Hindlimb muscle (tissue), 1 donor: ENCODE data around the gene LRRK1. TPM values are rescaled to one million over a fixed set of nuclear protein-coding genes. Genes with fewer than 3 reads are reported as not detected.

ENCODE experiments used
- DNase-seq: peaks from one replicate; pipeline ENCODE4 v3.0.0-alpha.2; 2013
- polyA plus RNA-seq: library from polyadenylated mRNA; unstranded; fragments of 120-200 nt; gene quantifications from one replicate; pipeline ENCODE4 v1.2.1, GENCODE V29; 2013; ENCODE audit not compliant: insufficient read length

The LRRK1 gene
- polyA plus RNA-seq, 1 donor: 6.1 TPM

DNA sequence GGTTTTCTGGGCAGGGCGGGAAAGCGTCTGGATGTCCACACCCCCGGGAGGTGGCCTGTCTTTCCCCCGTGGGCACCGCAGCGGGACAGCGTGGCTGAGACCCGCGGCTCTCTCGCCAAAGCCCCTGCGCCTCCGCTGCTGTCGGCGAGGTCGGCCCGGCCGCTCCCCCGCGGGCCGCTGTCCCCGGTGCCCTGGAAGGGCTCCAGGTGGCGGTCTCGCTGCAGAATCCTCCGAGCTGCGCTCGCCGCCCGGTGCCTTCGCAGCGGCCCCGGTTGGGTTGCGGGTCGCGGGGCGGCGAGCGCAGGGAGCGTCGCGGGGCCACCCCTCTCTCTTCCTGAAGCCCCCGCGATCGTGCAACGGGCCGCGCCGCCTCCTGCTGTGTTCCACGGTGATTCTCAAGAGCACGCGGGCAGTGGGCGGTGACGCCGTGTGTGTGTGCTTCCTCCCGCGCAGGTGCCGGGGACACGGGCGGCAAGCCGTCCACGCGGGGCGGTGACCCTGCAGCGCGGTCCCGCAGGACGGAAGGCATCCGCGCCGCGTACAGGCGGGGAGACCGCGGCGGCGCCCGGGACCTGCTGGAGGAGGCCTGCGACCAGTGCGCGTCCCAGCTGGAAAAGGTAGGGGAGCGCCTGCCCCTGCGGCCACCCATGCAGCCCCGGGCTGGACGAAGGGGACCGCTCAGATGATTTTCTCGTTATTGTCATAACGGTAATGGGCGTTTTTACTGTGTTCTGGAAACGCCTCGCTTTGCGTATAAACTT lies 54.4 kb downstream of the LRRK1 start:
- peak; percentile 36 for DNase-seq

DNA sequence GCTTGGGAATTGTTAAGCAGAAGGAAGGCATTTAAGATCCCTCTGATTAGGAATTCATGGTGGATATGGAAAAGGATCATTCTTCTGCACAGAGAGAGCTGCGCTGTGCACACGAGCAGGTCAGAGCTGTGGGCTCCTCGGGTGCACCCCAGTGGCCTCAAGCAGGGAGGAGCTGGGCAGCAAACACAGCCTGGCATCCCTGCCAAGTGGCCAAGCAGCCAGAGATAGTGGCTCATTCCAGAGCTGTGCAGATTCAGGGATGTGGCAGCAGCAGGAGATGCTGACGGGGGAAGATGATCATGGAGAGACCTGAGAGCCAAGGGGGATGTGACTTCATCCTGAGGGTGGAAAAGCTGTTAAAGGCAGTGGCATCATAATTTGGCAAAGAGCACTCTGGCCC lies 55.9 kb downstream of the LRRK1 start:
- no peak for DNase-seq

DNA sequence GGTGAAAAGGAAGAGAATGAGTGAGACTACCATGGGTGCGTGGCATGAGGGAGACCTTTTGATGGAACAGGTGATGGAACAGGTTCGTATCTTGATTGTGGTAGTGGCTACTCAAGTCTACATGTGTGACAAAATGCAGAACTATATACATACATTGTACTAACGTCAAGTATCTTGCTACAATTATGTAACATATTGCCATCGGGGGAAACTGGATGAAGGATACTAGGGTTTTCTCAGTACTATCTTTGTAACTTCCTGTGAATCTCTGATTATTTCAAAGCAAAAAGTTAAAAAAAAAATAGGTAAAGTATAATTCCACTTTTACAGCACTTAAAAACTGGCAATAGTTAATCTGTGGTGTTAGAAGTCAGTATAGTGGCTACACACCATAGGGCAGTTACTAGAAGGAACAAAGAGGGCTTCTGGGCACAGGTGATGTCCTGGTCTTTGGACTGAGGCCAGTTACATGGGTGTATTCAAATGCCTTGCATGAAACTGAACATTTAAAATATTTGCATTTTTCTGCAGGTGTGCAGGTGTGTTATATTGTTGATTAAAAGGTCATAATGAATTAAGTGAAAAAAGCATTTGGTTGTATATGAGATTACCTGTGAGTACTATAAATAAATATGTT lies 61.4 kb downstream of the LRRK1 start:
- no peak for DNase-seq

DNA sequence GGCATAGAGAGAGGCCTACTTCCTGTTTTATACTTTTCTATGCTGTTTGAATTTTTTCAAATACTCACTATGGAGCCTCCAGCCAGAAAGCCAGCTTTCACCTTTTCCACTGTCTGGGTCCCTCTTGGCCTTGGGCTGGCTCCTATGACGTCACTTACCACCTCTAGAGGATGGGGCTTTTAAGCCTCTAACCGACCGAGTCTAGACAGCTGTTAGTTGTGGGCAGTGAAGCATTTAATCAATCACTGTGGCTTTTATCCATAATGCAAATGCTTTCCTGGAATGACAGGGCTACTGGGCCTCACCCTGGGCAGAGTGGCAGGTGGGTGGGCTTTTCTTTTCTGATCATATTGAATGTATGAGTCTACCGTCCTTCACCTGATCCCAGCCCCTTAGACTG lies 61.9 kb downstream of the LRRK1 start:
- DNase-seq: no peak

DNA sequence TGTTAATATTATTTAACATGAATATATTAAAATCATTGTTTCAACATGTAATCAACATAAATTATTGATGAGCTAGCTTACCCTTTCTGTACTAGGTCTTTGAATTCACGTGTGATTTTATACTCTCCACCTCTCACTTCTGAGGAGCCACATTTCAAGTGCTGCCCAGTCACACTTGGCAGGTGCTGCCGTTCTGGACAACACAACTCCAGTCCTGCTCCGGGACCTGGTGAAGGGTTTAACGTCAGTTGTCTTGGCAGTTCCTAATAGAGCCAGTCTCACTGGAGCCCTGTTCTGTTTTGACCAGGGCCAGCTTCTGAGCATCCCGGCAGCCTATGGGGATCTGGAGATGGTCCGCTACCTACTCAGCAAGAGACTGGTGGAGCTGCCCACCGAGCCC lies 64.1 kb downstream of the LRRK1 start:
- DNase-seq: no peak

DNA sequence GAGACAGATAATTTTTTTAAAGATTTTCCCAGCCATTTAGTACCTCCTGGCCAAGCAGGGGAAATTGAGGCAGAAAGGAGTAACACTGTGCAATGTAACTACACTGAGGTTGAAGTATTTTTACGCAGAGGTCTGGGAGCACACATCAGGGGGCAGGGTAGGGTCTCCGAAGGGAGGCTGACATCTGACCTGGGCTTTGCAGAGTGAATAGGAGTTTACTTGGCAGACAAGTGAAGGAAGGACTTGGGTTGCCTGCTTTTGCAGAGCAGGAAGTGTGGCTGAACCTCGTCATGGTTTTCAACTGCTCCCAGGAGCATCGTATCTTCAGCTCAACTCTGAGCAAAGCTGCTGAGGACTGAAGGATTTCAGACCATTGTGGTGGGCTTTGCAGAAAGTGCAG lies 66.2 kb downstream of the LRRK1 start:
- DNase-seq: no peak

DNA sequence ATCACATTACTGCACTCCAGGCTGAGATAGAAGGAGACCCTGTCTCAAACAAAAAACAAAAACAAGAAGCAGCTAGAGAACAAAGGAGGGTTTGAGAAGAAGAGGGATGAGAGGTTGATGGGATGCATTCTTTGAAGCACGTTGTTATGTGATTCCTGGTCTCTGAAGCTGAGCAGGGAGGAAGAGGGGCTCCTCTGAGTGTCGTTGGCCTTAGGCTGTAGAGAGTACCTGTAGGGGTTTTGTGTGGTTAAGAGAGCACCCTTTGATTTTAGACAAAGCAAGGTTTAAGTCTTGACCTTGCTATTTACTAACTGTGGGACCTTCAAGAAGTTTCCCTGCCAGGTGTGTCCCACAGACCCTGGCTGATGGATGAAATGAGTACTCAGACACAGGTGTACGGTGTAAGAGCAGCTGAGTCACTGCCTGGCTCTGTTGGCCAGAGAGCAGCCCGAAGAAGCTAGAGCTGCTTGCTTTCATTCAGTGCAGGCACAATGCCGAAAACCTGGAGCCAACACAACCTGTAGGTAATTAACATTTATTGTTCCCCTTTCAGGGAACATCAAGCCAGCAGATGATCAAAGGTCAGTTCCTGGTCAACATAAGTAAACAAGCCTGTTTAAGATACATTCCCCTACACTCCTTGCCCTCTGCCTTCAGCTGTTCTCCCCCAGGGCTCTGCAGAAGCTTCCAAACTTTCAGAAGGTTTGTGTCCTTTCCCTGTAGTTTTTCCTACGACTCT lies 67.2 kb downstream of the LRRK1 start:
- no peak for DNase-seq

DNA sequence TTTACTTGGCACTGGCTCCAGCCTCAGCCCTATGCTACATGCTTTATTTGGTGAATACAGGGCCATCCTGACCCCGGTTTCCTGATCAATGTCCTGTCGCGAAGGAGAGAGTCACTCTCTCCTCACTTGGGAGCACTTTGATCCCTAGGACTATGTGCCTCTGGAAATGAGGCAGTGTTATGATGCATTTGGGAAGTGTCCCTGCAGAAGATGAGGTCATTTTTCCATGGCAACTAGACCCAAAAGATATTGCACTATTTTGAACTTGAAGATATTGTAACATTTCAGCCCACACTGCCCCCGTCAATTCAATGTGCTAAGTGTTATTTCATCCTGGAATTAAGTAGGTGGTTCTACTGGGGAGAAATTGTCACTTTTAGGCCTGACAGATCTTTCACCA lies 68.0 kb downstream of the LRRK1 start:
- DNase-seq: no peak

DNA sequence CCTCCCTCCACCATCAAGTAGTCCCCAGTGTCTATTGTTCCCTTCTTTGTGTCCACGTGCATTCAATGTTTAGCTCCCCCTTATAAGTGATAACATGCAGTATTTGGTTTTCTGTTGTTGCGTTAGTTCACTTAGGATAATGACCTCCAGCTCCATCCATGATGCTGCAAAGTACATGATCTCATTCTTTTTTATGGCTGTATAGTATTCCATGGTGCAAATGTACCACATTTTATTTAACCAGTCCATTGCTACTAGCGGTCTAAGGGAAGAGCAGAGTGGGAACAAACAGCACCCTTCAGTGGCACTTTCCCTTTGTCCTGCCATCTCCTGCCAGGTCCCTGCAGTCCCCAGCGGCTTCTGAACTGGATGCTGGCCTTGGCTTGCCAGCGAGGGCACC lies 69.1 kb downstream of the LRRK1 start:
- DNase-seq: no peak

DNA sequence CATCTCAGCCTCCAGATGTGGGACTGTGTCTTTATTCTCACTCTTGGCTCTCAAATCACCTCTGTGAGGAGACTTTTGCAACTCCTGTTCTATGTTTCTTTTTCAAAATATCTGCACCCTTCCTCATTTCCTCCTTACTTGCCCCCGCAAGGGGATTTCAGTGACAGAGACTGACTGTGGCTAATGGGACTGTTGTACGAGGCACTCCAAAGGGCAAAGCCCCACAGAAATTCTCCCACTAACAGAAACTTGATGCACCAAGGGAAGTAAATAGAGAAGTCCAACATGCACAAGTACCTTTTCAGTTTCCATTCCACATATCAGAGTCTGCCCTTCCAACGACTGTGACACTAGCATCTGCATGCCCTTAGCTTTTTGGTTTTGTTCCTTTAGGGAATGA lies 69.7 kb downstream of the LRRK1 start:
- no peak for DNase-seq

DNA sequence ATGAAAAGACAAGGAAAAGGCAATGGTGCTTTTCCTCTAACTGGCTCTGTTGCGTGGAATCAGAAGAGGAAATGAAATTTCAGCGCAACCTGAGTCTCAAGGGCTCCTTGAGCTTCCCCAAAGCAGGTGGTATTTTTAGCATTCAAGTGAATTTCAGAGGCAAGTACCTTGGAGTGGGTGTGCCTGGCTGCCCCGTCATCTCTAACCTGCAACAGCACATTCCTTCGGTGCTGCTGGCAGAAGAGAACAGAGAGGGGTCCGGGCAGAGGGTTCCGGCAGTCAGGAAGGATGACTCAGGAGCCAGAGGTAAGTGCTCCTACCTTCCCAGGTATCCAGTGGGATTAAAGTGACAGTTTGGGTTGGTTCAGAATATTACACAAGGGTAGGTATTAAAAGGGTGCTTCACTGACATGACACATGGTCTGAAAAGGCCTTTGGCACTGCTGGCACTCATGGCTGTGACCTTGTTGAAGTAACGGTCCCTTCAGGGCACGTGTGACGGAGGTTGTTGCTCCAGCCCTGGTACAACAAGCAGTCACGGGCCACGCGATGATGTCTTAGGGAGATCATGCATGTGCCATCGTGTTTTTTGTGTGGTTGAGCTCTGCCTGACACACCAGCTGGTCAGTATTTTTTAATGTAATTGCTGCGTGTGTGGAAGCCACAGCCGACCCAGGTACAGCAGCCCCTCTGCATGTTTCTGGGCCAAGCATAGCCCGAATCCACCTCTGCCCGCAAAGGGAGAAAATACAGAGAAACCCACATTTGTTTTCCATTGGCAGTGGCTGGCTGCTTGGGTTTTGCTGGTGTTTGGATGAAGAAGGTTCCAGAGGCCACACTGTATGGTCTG lies 75.7 kb downstream of the LRRK1 start:
- DNase-seq: no peak

DNA sequence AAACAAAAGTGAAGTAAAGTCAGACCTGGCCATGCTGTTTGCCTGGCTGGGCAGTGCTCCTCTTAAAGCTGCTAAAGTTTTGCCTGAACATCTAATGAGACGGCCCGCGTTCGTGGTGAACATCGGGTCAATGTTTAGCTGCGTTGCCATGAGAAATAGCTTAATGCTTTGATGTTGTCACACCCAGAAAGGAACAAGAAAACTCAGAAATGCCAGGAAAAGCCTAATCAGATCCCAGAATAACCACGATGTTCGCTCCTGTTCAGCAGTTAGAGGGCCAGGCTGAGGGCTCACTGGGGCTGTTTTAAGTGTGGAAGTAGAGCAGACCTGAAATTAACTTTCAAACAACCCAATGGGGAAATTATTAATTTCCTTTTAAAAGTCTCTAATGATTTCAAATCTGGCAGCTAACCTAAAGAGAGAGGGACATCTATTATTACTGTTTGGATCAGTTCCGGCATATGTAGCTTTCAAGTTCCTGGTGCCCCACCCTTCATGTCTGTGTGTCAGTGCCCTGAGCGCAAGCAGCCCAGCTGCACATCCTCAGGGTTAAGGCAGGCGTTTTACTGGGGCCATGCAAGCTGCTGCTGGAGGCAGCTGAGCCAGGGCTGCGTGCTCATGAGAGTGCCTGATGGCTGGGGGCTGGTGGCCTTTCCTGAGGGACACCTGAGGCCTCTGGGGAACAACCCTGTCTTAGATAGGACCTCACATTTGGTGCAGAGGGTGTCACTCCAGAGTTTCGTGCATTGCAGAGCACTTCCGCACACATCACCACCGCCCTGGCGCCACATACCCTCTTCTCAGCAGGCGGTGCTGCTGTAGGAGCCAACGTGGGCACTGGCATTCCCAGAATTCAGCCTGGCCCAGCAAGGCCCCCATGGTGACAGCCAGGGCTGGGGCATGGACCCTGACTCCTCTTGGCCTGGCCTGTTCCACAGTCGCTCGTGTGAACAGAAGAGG lies 76.6 kb downstream of the LRRK1 start:
- no peak for DNase-seq

DNA sequence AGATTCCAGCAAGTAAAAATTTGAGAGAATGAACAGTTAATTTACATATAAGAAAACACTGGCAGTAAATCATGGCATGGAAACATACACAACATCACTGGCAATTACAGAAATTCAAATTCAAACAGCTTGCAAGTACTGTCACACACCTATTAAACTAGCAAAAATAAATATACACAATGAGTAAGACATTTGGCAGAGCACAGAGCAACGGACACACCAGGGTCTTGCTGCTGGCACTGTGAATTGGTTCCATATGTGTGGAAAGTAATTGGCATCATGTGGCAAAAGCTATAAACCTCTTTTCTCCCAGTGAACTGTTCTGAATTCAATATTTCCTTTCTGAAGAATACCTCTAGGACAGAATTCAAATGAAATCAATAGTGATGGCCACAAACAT lies 78.3 kb downstream of the LRRK1 start:
- DNase-seq: no peak

DNA sequence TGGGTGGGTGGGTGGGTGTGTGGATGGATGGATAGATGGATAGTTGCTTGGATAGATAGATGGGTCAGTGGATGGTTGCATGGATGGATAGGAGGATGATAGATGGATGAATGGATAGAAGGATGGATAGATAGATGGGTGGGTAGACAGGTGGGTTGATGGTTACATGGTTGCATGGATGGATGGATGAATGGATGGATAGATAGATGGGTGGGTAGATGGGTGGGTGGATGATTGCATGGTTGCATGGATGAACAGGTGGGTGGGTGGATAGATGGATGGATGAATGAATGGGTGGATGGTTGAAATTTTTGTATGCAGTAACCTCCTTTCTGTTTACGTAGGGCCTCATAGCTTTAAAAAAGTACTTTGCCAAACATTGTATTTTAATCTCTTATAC lies 79.5 kb downstream of the LRRK1 start:
- DNase-seq: no peak

DNA sequence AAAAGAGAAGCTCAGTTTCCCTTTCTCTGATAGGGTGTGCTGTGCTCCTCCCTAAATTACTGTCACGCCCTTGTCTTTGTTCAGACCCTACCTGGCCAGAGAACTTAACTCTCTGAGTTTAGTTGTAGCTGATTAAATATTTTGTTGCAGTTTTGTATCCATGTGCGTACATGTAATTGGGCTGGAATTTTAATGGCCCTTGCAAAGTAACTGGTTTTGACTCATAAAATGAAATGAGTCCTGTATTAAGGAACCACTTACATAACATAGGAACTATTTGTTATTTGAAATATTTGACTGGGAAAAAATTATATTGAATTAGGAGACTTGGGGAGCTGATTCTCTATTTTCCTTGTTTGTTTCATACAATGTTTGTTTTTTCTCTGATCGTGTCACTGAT lies 80.2 kb downstream of the LRRK1 start:
- no peak for DNase-seq

DNA sequence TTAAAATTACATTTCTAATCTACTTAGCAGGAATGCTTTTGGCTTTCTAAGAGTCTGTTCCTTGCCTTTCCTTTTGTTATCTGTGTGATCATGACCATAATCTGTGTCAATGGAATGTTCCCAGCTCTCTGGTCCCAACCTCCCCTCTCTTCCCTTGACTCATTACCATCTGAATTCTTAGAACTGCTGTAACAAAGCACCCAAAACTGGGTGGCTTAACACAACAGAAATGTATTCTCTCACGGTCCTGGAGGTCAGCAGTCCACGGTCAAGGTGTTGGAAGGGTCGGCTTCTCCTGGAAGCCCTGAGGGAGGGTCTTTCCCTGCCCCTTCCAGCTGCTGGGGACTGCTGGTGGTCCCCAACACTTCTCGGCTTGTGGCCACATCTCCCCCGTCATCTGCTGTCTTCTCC lies 81.1 kb downstream of the LRRK1 start:
- DNase-seq: no peak

DNA sequence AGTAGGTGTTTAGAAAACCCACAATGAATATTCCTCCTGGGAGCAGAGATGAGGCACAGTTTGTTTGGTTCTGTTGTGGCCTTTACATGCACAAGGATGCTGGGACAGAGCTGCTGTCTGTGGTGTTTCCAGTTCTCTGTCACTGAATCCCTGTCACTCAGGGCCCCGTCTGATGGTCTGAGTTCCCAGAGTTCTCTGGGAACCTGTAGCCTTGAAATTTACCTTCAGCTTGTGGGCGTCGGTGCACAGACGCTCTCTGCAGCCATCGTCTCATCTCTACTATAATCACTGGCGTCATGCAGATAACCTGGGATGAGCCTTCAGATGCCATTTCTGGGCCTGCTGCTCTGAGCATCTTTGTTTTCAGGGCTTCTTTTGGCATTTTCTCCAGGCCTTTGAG lies 81.9 kb downstream of the LRRK1 start:
- no peak for DNase-seq

DNA sequence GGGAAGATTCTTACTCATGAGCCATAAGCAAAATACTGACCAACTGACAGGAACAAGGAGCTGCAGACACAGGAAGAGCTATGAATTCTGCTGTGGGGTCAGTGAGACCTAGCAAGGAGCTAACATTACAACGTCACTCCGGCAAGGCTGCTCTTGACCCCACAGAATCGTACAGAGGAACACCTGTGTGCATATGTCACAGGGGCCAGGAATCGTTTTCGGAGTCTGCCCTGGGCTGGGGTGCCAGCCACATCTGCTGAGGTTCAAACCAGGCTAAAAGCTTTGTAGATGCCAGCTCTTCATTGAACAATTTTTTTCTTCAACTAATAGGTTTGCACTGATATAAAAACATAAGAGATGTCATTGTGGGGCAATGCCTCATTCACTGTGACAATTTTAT lies 82.6 kb downstream of the LRRK1 start:
- no peak for DNase-seq

DNA sequence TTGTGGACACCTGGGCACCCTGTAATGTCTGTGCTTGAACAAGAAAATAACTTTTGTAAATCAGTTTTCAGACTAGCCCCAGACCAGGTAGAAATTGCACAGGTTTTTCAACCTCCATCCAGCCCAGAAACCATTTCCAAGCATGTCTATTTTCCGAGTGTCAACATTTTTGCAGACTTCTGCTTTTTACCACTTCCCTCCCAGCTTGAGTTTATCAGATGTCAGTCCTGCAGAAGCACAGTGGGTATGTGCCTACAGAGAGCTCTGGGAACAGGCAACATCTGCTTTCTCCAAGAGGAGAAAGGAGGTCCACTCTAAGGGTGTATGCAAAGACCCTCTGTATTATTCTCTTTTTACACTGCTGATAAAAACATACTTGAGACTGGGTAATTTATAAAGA lies 83.9 kb downstream of the LRRK1 start:
- DNase-seq: no peak

DNA sequence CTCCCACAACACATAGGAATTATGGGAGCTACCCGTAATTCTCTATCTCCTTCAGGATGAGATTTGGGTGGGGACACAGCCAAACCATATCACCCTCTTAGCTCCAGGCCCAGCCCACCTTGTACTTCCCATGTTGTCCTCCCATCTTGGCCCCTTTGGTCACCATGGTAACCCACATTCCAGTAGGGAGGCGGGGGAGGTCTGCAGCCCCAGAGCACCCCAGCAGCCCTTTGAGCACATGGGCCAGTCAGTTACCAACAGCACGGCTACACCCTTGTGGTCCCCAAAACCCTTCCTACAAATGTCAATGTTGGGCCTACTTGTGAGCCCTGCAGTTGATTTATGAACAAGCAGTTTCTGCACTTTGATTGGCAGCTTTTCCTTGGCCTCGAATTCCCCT lies 84.5 kb downstream of the LRRK1 start:
- DNase-seq: no peak

DNA sequence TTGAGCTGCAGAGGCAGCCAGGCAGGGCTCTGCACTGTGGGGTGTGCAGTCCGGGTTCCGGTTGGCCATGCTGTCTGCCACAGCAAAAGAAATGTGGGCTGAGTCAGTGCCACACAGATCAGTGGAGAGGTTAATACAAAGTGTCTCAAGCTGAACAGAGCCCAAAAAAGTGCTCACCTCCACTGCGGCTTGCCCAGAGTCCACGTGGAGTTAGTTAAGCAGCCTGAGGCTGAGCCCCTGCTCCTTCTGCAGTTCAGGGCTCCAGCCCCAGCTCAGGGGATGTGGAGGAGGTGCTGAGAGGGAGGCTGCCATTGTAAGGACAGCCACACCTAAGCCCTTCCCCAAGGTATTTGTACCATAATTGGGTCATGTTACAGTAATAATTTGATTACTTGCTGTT lies 85.3 kb downstream of the LRRK1 start:
- DNase-seq: no peak
